Loucy (cell line): ENCODE measurements around the gene IFT43.

Experiments
- H2AFZ ChIP-seq: fragments of 200-600 bp; sonication (generic); 2 replicates; pipeline ENCODE4 v1.6.0; 2016; ENCODE audit warnings: antibody characterized with exemption, mild to moderate bottlenecking, low read length, moderate library complexity
- H3F3A ChIP-seq: fragments of 200-600 bp; 2 replicates; pipeline ENCODE4 v1.6.0; 2016; ENCODE audit warnings: antibody characterized with exemption, low read depth, mild to moderate bottlenecking
- H3K27me3 ChIP-seq: fragments of 200-600 bp; sonication (generic); 2 replicates; pipeline ENCODE4 v1.6.1; 2014; ENCODE audit warnings: low read length, mild to moderate bottlenecking; ENCODE audit not compliant: insufficient read depth, poor library complexity, severe bottlenecking
- H3K36me3 ChIP-seq: fragments of 200-600 bp; sonication (generic); 2 replicates; pipeline ENCODE4 v1.6.1; 2016; ENCODE audit warnings: low read length; ENCODE audit not compliant: insufficient read depth
- H3K4me1 ChIP-seq: fragments of 200-600 bp; sonication (generic); 2 replicates; pipeline ENCODE4 v1.5.1; 2014; ENCODE audit warnings: low read length, mild to moderate bottlenecking; ENCODE audit not compliant: insufficient read depth, poor library complexity, severe bottlenecking
- H3K4me2 ChIP-seq: fragments of 200-600 bp; sonication (generic); 2 replicates; pipeline ENCODE4 v1.6.0; 2014; ENCODE audit warnings: antibody characterized with exemption, low read length, low read depth, mild to moderate bottlenecking; ENCODE audit not compliant: poor library complexity, severe bottlenecking
- H3K4me3 ChIP-seq: fragments of 200-600 bp; sonication (generic); 2 replicates; pipeline ENCODE4 v1.5.1; 2014; ENCODE audit warnings: low read length, mild to moderate bottlenecking, mixed read lengths; ENCODE audit not compliant: poor library complexity, severe bottlenecking
- H3K79me2 ChIP-seq: fragments of 200-600 bp; sonication (generic); 2 replicates; pipeline ENCODE4 v1.6.1; 2014; ENCODE audit warnings: low read length; ENCODE audit not compliant: insufficient read depth
- H3K9ac ChIP-seq: fragments of 200-600 bp; sonication (generic); 2 replicates; pipeline ENCODE4 v1.6.0; 2014; ENCODE audit warnings: mild to moderate bottlenecking, low read depth, low read length, moderate library complexity; ENCODE audit not compliant: poor library complexity, severe bottlenecking
- H3K9me2 ChIP-seq: fragments of 200-600 bp; sonication (generic); replicated peaks from 2 replicates; pipeline ENCODE4 v1.6.1; 2016; ENCODE audit warnings: low read depth, low read length, mixed read lengths
- H3K9me3 ChIP-seq: fragments of 200-600 bp; sonication (generic); 2 replicates; pipeline ENCODE4 v1.6.1; 2014; ENCODE audit warnings: mild to moderate bottlenecking, antibody characterized with exemption, low read length, low read depth; ENCODE audit not compliant: insufficient read depth
- H4K20me1 ChIP-seq: fragments of 200-600 bp; sonication (generic); 2 replicates; pipeline ENCODE4 v1.6.0; 2014; ENCODE audit warnings: antibody characterized with exemption, low read length, mild to moderate bottlenecking; ENCODE audit not compliant: insufficient read depth, poor library complexity, severe bottlenecking
- EZH2phosphoT487 ChIP-seq: fragments of 200-600 bp; IDR thresholded peaks from 2 replicates; pipeline ENCODE4 v1.6.1; 2018; ENCODE audit warnings: antibody characterized with exemption, mild to moderate bottlenecking, moderate library complexity, borderline replicate concordance
- TF ChIP-seq, protein P1 (sequence below): fragments of 200-600 bp; sonication (generic); conservative IDR thresholded peaks from 2 replicates; pipeline ENCODE4 v1.5.1; 2014; ENCODE audit warnings: mild to moderate bottlenecking, antibody characterized with exemption, low read length

Gene IFT43

DNA sequence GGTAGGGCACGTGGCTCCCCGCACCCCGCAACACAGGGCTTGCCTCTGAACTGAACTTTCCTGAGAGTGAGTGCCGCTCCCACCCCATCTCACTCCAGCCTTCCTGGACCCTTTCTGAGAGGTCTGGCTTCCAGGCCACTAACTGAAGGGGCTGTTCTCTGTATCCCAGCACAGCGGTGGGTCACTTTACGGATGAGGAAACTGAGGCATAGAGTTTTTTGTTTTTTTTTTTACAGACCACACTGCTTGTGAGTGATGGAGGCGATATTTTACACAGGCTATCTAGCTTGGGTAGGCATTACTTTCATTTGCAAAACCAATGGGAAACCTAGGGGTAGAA, 2.6 kb upstream of the IFT43 start:
- Histone ChIP-seq H3K27me3 (no peaks in the 10 kb centered on the region), H3K36me3 (no peaks in the 10 kb centered on the region), H3K79me2 (no peaks in the 10 kb centered on the region), H3K9me2 (no peaks in the 10 kb centered on the region), H4K20me1 (no peaks in the 10 kb centered on the region), H3F3A (no peaks in the 10 kb centered on the region), H3K4me3 (peak overlapping the region; percentile 87), H2AFZ (peak overlapping the region; percentile 70; the same call in 1 of the 2 replicates), H3K4me2 (peak overlapping the region; percentile 82), H3K9ac (no peak overlapping the region), H3K4me1 (peaks cover 11% of the 10 kb centered on the region), H3K9me3 (no peaks in the 10 kb centered on the region)
- TF ChIP-seq, protein P1, sequence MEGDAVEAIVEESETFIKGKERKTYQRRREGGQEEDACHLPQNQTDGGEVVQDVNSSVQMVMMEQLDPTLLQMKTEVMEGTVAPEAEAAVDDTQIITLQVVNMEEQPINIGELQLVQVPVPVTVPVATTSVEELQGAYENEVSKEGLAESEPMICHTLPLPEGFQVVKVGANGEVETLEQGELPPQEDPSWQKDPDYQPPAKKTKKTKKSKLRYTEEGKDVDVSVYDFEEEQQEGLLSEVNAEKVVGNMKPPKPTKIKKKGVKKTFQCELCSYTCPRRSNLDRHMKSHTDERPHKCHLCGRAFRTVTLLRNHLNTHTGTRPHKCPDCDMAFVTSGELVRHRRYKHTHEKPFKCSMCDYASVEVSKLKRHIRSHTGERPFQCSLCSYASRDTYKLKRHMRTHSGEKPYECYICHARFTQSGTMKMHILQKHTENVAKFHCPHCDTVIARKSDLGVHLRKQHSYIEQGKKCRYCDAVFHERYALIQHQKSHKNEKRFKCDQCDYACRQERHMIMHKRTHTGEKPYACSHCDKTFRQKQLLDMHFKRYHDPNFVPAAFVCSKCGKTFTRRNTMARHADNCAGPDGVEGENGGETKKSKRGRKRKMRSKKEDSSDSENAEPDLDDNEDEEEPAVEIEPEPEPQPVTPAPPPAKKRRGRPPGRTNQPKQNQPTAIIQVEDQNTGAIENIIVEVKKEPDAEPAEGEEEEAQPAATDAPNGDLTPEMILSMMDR: no peak

DNA sequence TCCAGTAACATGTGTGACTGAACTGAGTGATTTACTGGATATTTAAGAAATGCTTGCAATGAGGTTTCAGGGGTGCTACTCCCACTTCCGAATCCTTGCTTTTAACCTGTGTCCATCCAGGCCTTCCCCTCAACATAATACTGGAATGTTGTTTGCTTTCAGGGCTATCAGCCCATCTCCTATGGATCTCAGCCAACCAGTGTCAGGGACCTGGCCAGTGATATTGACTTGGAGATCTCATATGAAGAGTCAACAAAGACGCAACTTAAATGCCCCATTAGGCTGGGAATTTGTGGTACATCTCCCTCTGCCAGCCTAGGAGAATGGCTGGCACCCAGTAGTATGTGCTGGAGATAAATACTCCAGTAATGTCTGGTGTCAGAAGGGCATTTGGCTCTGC, 889 bp upstream of the IFT43 start:
- Histone ChIP-seq H3K4me1 (peaks cover 11% of the 10 kb centered on the region), H3K9me2 (no peaks in the 10 kb centered on the region), H3K9me3 (no peaks in the 10 kb centered on the region), H3K79me2 (no peaks in the 10 kb centered on the region), H3K4me3 (no peak overlapping the region), H3K27me3 (no peaks in the 10 kb centered on the region), H3K4me2 (no peak overlapping the region), H3F3A (no peaks in the 10 kb centered on the region), H3K9ac (no peak overlapping the region), H4K20me1 (no peaks in the 10 kb centered on the region), H2AFZ (no peak overlapping the region), H3K36me3 (no peaks in the 10 kb centered on the region)
- TF ChIP-seq, protein P1: no peak
- no peak for TF ChIP-seq EZH2phosphoT487

DNA sequence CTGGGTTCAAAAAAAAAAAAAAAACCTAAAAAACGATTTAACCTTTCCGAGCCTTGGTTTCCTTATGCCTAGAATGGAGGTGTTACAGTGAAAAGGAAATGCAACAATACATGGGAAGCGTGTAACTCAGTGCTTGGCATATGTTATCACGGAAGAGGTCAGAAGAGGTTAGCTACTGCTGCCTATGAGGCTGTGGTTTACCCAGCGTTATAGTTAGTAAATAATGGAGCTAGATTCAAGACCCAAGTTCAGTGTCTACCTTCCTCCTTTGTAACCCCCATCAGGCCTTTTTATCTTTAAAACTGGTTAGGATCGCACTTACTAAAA, 839 bp downstream of the IFT43 start:
- TF ChIP-seq, protein P1: no peak
- no peak for TF ChIP-seq EZH2phosphoT487
- Histone ChIP-seq H3K36me3 (no peaks in the 10 kb centered on the region), H2AFZ (no peak overlapping the region), H3K9me3 (no peaks in the 10 kb centered on the region), H3F3A (no peaks in the 10 kb centered on the region), H4K20me1 (no peaks in the 10 kb centered on the region), H3K4me3 (peak overlapping the region; percentile 95), H3K79me2 (no peaks in the 10 kb centered on the region), H3K9me2 (no peaks in the 10 kb centered on the region), H3K4me1 (peaks cover 10% of the 10 kb centered on the region), H3K4me2 (peak overlapping the region; percentile 98), H3K27me3 (no peaks in the 10 kb centered on the region), H3K9ac (peak overlapping the region; percentile 73)
